Nephron (organoid): Measurements from ENCODE around the gene SART1.
"Not testable (repeated sequence)": the region's sequence is repeated elsewhere in the genome, so short reads cannot be mapped to it uniquely, and the experiment has no call there.

Source experiments
- H3K27ac Mint-ChIP-seq, 3 experiments: 2 replicates each; pipeline ENCODE4 v1.8.0; 2020; ENCODE audit warnings: mixed read lengths in 3 of 3, mild to moderate bottlenecking in 2 of 3, moderate library complexity in 1 of 3
- H3K27me3 Mint-ChIP-seq: 2 replicates; pipeline ENCODE4 v1.8.0; 2021; ENCODE audit warnings: low read depth, mild to moderate bottlenecking, moderate library complexity, mixed read lengths
- H3K36me3 Mint-ChIP-seq: 2 replicates; pipeline ENCODE4 v1.8.0; 2020; ENCODE audit warnings: low read depth, mixed read lengths
- H3K4me1 Mint-ChIP-seq: 2 replicates; pipeline ENCODE4 v1.8.0; 2020; ENCODE audit warnings: mixed read lengths
- H3K4me3 Mint-ChIP-seq, 3 experiments: 2 replicates each; pipeline ENCODE4 v1.8.0; 2020; ENCODE audit warnings: mild to moderate bottlenecking in 3 of 3, mixed read lengths in 3 of 3, moderate library complexity in 2 of 3
- H3K9me3 Mint-ChIP-seq: 2 replicates; pipeline ENCODE4 v1.8.0; 2020; ENCODE audit warnings: mixed read lengths
- CTCF ChIP-seq, 3 experiments: fragments of 200-600 bp; sonication (generic); IDR thresholded peaks; one replicate each; pipeline ENCODE4 v1.5.0; 2021; ENCODE audit warnings: antibody characterized with exemption in 3 of 3; ENCODE audit not compliant: unreplicated experiment in 3 of 3

The SART1 gene

GRCh38 chr11:66016793-66017177, 55.3 kb downstream of the SART1 start:
- Mint-ChIP-seq H3K27me3 (peaks cover 3% of the 10 kb centered on the region), H3K9me3 (no peaks in the 10 kb centered on the region), H3K36me3 (no peaks in the 10 kb centered on the region), H3K27ac (no peak overlapping the region), H3K4me1 (no peaks in the 10 kb centered on the region), H3K4me3 (no peak overlapping the region)
- TF ChIP-seq CTCF (IDR thresholded peaks at IDR 0.05; ENCODE audit: unreplicated experiment in 3 of 3) = no peak

GRCh38 chr11:66017321-66017720, 55.8 kb downstream of the SART1 start:
- no peak for TF ChIP-seq CTCF (IDR thresholded peaks at IDR 0.05; ENCODE audit: unreplicated experiment in 3 of 3)
- H3K36me3 Mint-ChIP-seq = no peaks in the 10 kb centered on the region
- no peaks in the 10 kb centered on the region for H3K4me1 Mint-ChIP-seq
- H3K4me3 Mint-ChIP-seq = no peak overlapping the region
- peaks cover 3% of the 10 kb centered on the region for H3K27me3 Mint-ChIP-seq
- H3K9me3 Mint-ChIP-seq = no peaks in the 10 kb centered on the region
- H3K27ac Mint-ChIP-seq = no peak overlapping the region

- Mint-ChIP-seq H3K27ac (no peak overlapping the region), H3K4me3 (no peak overlapping the region), H3K9me3 (no peaks in the 10 kb centered on the region), H3K27me3 (peaks cover 19% of the 10 kb centered on the region), H3K4me1 (no peaks in the 10 kb centered on the region), H3K36me3 (no peaks in the 10 kb centered on the region)
- no peak for TF ChIP-seq CTCF (IDR thresholded peaks at IDR 0.05; ENCODE audit: unreplicated experiment in 3 of 3)
These were observed 58.7 kb downstream of the SART1 start for GRCh38 chr11:66020212-66020611.

- peaks cover 22% of the 10 kb centered on the region for H3K27me3 Mint-ChIP-seq
- H3K27ac Mint-ChIP-seq = no peak overlapping the region
- H3K4me1 Mint-ChIP-seq = no peaks in the 10 kb centered on the region
- H3K4me3 Mint-ChIP-seq = no peak overlapping the region
- no peaks in the 10 kb centered on the region for H3K36me3 Mint-ChIP-seq
- no peak for TF ChIP-seq CTCF (IDR thresholded peaks at IDR 0.05; ENCODE audit: unreplicated experiment in 3 of 3)
- H3K9me3 Mint-ChIP-seq = no peaks in the 10 kb centered on the region
These were observed 59.3 kb downstream of the SART1 start for GRCh38 chr11:66020618-66021357.

GRCh38 chr11:66022401-66023185, 61.1 kb downstream of the SART1 start:
- no peaks in the 10 kb centered on the region for H3K36me3 Mint-ChIP-seq
- no peaks in the 10 kb centered on the region for H3K4me1 Mint-ChIP-seq
- no peaks in the 10 kb centered on the region for H3K9me3 Mint-ChIP-seq
- H3K27ac Mint-ChIP-seq = no peak overlapping the region
- TF ChIP-seq CTCF (IDR thresholded peaks at IDR 0.05; ENCODE audit: unreplicated experiment in 3 of 3) = peak; percentile 90 to 94 (median 92)
- no peak overlapping the region for H3K4me3 Mint-ChIP-seq
- H3K27me3 Mint-ChIP-seq = peaks cover 23% of the 10 kb centered on the region

GRCh38 chr11:66023186-66023440, 61.6 kb downstream of the SART1 start:
- not testable (repeated sequence) for H3K27ac Mint-ChIP-seq, H3K4me3 Mint-ChIP-seq, H3K9me3 Mint-ChIP-seq, H3K36me3 Mint-ChIP-seq, H3K4me1 Mint-ChIP-seq
- H3K27me3 Mint-ChIP-seq = peaks cover 28% of the 10 kb centered on the region
